ENCODE measurements around the gene CEMIP2.
A peak's percentile ranks its signal among the peaks of the same experiment; 100 is the strongest.

CEMIP2 gene

DNA sequence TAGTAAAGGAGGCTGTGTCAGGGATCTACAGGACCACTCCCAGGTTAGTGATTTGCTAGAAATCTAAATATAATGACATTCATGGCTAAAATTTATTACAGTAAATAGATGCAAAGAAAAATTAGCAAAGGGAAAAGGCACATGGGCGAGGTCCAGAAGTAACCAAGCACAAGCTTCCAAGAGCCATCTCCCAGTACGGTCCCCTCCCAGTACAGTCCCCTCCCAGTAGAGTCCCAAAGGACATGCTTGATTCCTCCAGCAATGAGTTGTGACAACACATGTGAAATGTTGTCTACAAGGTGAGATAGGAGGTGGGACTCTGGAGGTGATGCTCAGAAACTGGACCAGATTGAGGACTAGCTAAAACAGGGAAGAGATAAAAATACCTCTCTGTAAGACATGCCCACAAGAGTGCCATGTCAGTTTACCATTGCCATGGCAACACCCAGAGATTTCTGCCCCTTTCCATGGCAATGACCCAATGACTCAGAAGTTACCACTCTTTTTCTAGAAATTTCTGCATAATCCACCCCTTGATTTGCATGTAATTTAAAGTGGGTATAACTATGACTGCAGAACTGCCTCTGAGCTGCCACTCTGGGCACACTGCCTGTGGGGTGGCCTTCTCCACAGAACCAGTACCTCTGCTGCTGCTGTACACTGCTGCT, 27.9 kb upstream of the CEMIP2 start:
- peak overlapping the region; percentile 41 to 59 for H3K27ac ChIP-seq (ENCODE audit: low read depth in 2 of 2, low read length in 2 of 2)
- H3K4me3 ChIP-seq (ENCODE audit: low read length in 2 of 2), result no peak overlapping the region
- no peaks in the 10 kb centered on the region for H3K27me3 ChIP-seq (ENCODE audit: control insufficient read depth in 2 of 2, insufficient read depth in 2 of 2, low read length in 2 of 2)
- H3K36me3 ChIP-seq (ENCODE audit: control insufficient read depth in 2 of 2, insufficient read depth in 2 of 2, low read length in 2 of 2), result no peaks in the 10 kb centered on the region
- no peaks in the 10 kb centered on the region for H3K9me3 ChIP-seq (ENCODE audit: control insufficient read depth in 2 of 2, low read length in 2 of 2)
- no peak overlapping the region for H3K9ac ChIP-seq (ENCODE audit: low read depth in 1 of 2, low read length in 2 of 2)
- no peaks in the 10 kb centered on the region for H3K4me1 ChIP-seq (ENCODE audit: control insufficient read depth in 2 of 2, insufficient read depth in 2 of 2, low read length in 2 of 2)

DNA sequence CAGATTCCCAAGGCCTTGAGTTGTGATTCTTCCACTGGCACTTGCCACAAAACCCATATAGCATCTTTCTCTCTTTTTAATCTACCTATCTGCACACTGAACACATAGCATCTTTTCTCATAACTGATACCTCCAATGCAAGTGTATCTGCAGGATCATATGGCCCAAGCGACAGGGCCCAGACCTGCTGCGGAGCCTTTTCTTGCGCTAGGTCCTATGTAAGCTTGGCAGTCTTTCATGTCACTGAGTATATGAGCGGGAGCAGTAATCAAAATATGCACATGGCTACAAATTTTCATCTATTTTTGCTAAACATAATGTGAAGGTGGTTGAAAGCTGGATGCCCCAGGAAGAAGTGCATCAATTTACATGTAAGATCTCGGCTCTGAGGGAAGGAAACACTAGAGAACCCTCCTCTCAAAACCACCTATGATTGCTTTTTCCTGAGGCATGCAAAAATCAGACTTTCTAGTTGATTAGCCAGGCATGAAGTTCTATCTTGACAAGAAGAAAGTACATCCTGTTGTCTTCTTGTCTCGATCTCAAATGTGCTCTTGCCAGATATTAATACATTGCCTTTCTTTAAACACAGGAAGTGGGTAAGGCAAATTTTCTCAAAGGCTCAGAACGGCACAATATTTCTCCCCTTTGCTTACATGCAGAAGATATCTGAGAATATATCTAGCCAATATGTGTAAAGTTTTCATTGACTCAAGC, 26.9 kb upstream of the CEMIP2 start:
- H3K9ac ChIP-seq (ENCODE audit: low read depth in 1 of 2, low read length in 2 of 2), result no peak overlapping the region
- H3K4me3 ChIP-seq (ENCODE audit: low read length in 2 of 2), result no peak overlapping the region
- no peaks in the 10 kb centered on the region for H3K9me3 ChIP-seq (ENCODE audit: control insufficient read depth in 2 of 2, low read length in 2 of 2)
- H3K27me3 ChIP-seq (ENCODE audit: control insufficient read depth in 2 of 2, insufficient read depth in 2 of 2, low read length in 2 of 2), result no peaks in the 10 kb centered on the region
- peak overlapping the region; percentile 53 to 57 for H3K27ac ChIP-seq (ENCODE audit: low read depth in 2 of 2, low read length in 2 of 2)
- no peaks in the 10 kb centered on the region for H3K4me1 ChIP-seq (ENCODE audit: control insufficient read depth in 2 of 2, insufficient read depth in 2 of 2, low read length in 2 of 2)
- H3K36me3 ChIP-seq (ENCODE audit: control insufficient read depth in 2 of 2, insufficient read depth in 2 of 2, low read length in 2 of 2), result no peaks in the 10 kb centered on the region

DNA sequence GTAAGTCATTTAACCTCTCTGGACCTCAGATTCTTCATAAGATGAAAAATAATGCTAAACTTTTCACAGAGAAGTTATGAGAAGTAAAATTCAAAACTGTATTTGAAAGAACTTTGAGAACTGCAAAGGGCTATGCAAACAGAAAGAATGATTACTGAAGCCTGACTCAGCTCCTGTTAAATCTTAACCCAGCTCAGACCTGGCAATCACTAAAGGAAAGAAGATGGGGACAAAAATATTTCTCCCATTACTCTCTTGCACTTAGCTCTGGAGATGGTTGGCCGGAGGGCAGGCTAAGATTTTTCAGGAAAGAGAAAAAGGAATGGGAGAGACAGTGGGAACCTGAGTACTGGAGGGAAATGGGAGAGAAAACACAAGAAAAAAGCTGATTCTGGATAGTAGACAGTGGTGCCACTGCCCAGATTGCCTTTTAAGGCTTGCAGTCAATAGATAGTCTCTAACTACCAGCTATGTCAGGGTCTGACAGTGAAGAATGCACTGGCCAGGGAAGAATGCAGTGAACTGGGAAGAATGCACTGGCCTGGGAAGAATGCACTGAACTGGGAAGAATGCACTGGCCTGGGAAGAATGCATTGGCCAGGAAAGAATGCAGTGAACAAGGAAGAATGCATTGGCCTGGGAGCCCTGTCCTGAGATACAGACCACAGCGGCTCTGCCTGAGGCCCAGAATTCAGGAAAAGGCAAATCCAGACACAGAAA, 25.2 kb upstream of the CEMIP2 start:
- H3K9ac ChIP-seq (ENCODE audit: low read depth in 1 of 2, low read length in 2 of 2), result no peak overlapping the region

DNA sequence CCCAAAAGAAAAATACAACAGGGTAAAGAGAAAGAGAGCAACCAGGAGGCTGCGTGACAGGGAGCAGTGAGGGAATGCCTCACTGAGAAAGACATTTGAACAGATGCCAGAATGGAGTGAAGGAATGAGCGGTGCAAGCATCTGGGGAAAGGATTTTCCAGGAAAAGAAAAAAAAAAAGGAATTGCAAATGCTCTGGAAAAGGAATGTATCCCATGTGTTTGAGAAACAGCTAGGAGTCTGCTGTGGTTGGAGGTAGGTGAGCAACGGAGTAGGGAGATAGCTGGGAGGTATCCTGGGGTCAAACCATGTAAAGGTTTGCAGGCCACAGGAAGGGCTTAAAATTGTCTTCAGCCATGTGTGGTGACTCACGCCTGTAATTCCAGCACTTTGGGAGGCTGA, 23.6 kb upstream of the CEMIP2 start:
- no peak overlapping the region for H3K4me3 ChIP-seq (ENCODE audit: low read length in 2 of 2)

More for the DNA sequence above, 25.2 kb upstream of the CEMIP2 start:
- Histone ChIP-seq H3K27ac (ENCODE audit: low read depth in 2 of 2, low read length in 2 of 2) (no peak overlapping the region), H3K4me1 (ENCODE audit: control insufficient read depth in 2 of 2, insufficient read depth in 2 of 2, low read length in 2 of 2) (no peaks in the 10 kb centered on the region), H3K27me3 (ENCODE audit: control insufficient read depth in 2 of 2, insufficient read depth in 2 of 2, low read length in 2 of 2) (no peaks in the 10 kb centered on the region), H3K9me3 (ENCODE audit: control insufficient read depth in 2 of 2, low read length in 2 of 2) (no peaks in the 10 kb centered on the region), H3K36me3 (ENCODE audit: control insufficient read depth in 2 of 2, insufficient read depth in 2 of 2, low read length in 2 of 2) (no peaks in the 10 kb centered on the region), H3K4me3 (ENCODE audit: low read length in 2 of 2) (no peak overlapping the region)

DNA sequence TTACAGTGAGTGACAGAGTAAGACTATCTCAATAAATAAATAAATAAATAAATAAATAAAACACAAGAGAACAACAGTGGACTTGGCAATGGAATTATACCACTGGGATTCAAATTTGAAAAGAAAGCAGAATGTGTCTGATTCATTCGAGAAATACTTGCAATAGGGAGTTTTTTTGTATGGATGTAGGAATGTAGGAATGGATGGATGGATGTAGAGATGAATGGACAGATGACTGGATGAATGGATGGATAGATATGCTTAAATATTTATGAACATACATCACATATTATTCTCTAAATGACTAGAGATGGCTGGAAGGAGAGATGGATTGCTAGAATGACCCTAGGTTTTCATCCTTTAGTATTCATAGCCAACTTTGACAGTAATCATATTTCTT, 22.0 kb upstream of the CEMIP2 start:
- Histone ChIP-seq H3K9ac (ENCODE audit: low read depth in 1 of 2, low read length in 2 of 2) (no peak overlapping the region), H3K4me1 (ENCODE audit: control insufficient read depth in 2 of 2, insufficient read depth in 2 of 2, low read length in 2 of 2) (no peaks in the 10 kb centered on the region), H3K27ac (ENCODE audit: low read depth in 2 of 2, low read length in 2 of 2) (no peak overlapping the region), H3K27me3 (ENCODE audit: control insufficient read depth in 2 of 2, insufficient read depth in 2 of 2, low read length in 2 of 2) (no peaks in the 10 kb centered on the region), H3K9me3 (ENCODE audit: control insufficient read depth in 2 of 2, low read length in 2 of 2) (no peaks in the 10 kb centered on the region), H3K36me3 (ENCODE audit: control insufficient read depth in 2 of 2, insufficient read depth in 2 of 2, low read length in 2 of 2) (no peaks in the 10 kb centered on the region), H3K4me3 (ENCODE audit: low read length in 2 of 2) (no peak overlapping the region)

More for the DNA sequence above, 23.6 kb upstream of the CEMIP2 start:
- H3K36me3 ChIP-seq (ENCODE audit: control insufficient read depth in 2 of 2, insufficient read depth in 2 of 2, low read length in 2 of 2), result no peaks in the 10 kb centered on the region
- no peak overlapping the region for H3K27ac ChIP-seq (ENCODE audit: low read depth in 2 of 2, low read length in 2 of 2)
- H3K9ac ChIP-seq (ENCODE audit: low read depth in 1 of 2, low read length in 2 of 2), result no peak overlapping the region
- no peaks in the 10 kb centered on the region for H3K27me3 ChIP-seq (ENCODE audit: control insufficient read depth in 2 of 2, insufficient read depth in 2 of 2, low read length in 2 of 2)
- no peaks in the 10 kb centered on the region for H3K4me1 ChIP-seq (ENCODE audit: control insufficient read depth in 2 of 2, insufficient read depth in 2 of 2, low read length in 2 of 2)
- no peaks in the 10 kb centered on the region for H3K9me3 ChIP-seq (ENCODE audit: control insufficient read depth in 2 of 2, low read length in 2 of 2)

DNA sequence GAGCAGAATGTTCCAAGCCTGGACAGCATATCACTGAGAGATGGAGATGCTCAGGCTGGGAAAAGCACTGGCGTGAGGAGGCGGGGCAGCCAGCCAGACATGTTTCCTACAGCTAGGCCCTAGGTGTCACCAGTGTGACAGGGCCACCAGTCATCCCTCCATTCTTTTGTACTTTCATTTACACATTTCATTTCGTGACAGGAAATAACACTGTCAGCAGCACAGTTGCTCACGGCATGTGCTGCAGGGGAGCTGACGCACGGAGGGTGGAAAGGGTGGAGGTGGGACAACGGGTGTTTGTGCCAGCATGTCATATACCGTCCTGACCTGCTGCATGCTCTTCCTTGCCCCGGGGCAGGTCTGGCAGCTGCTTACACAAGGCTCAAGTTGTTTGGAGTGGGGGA, 14.8 kb upstream of the CEMIP2 start:
- H3K36me3 ChIP-seq (ENCODE audit: control insufficient read depth in 2 of 2, insufficient read depth in 2 of 2, low read length in 2 of 2), result no peaks in the 10 kb centered on the region
- H3K4me3 ChIP-seq (ENCODE audit: low read length in 2 of 2), result peak overlapping the region in 1 of 2 donors; percentile 8
- H3K27me3 ChIP-seq (ENCODE audit: control insufficient read depth in 2 of 2, insufficient read depth in 2 of 2, low read length in 2 of 2), result no peaks in the 10 kb centered on the region
- H3K9me3 ChIP-seq (ENCODE audit: control insufficient read depth in 2 of 2, low read length in 2 of 2), result no peaks in the 10 kb centered on the region
- peak overlapping the region; percentile 54 to 62 for H3K27ac ChIP-seq (ENCODE audit: low read depth in 2 of 2, low read length in 2 of 2)
- no peaks in the 10 kb centered on the region for H3K4me1 ChIP-seq (ENCODE audit: control insufficient read depth in 2 of 2, insufficient read depth in 2 of 2, low read length in 2 of 2)
- no peak overlapping the region for H3K9ac ChIP-seq (ENCODE audit: low read depth in 1 of 2, low read length in 2 of 2)

DNA sequence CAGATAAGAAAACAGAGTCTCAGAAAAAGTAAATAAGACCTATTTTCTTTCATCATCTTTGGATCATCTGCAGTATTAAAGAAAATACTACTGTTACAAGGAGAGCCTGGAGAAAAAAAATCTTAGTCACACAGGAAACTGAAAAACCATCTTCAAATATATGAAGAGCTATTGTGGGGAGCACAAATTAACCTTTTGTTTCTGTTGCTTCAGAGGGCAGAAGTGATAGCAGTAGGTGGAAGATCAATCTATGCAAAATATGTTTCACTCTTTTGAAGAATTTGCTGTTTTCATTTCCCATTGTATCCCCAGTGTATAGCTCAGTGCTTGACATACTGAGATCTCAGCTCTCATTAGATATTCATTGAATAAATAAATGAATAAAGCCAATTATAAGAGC, 13.1 kb upstream of the CEMIP2 start:
- H3K27ac ChIP-seq (ENCODE audit: low read depth in 2 of 2, low read length in 2 of 2), result no peak overlapping the region
- no peaks in the 10 kb centered on the region for H3K27me3 ChIP-seq (ENCODE audit: control insufficient read depth in 2 of 2, insufficient read depth in 2 of 2, low read length in 2 of 2)
- no peak overlapping the region for H3K9ac ChIP-seq (ENCODE audit: low read depth in 1 of 2, low read length in 2 of 2)
- H3K4me1 ChIP-seq (ENCODE audit: control insufficient read depth in 2 of 2, insufficient read depth in 2 of 2, low read length in 2 of 2), result no peaks in the 10 kb centered on the region
- H3K36me3 ChIP-seq (ENCODE audit: control insufficient read depth in 2 of 2, insufficient read depth in 2 of 2, low read length in 2 of 2), result no peaks in the 10 kb centered on the region
- H3K4me3 ChIP-seq (ENCODE audit: low read length in 2 of 2), result no peak overlapping the region
- H3K9me3 ChIP-seq (ENCODE audit: control insufficient read depth in 2 of 2, low read length in 2 of 2), result no peaks in the 10 kb centered on the region

DNA sequence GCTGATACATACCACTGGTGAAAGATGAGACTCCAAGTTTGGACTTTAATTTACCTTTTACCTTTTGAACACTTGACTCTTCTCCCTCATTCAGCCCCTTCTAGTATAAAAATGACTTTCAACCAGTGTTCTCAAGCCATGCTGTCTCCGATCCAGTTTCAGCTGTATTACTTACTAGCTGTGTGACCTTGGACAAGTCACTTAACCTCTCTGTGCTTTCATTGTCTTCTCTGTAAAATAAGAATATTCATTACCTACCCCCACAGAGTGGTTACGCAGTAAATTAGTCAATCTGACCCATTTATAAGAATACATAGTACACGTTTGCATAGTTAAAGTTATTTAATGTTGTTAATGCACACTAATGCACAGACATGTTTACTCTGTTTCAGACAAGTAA, 12.6 kb upstream of the CEMIP2 start:
- Histone ChIP-seq H3K36me3 (ENCODE audit: control insufficient read depth in 2 of 2, insufficient read depth in 2 of 2, low read length in 2 of 2) (no peaks in the 10 kb centered on the region), H3K4me3 (ENCODE audit: low read length in 2 of 2) (no peak overlapping the region), H3K9ac (ENCODE audit: low read depth in 1 of 2, low read length in 2 of 2) (no peak overlapping the region), H3K27me3 (ENCODE audit: control insufficient read depth in 2 of 2, insufficient read depth in 2 of 2, low read length in 2 of 2) (no peaks in the 10 kb centered on the region), H3K9me3 (ENCODE audit: control insufficient read depth in 2 of 2, low read length in 2 of 2) (no peaks in the 10 kb centered on the region), H3K4me1 (ENCODE audit: control insufficient read depth in 2 of 2, insufficient read depth in 2 of 2, low read length in 2 of 2) (no peaks in the 10 kb centered on the region), H3K27ac (ENCODE audit: low read depth in 2 of 2, low read length in 2 of 2) (no peak overlapping the region)

DNA sequence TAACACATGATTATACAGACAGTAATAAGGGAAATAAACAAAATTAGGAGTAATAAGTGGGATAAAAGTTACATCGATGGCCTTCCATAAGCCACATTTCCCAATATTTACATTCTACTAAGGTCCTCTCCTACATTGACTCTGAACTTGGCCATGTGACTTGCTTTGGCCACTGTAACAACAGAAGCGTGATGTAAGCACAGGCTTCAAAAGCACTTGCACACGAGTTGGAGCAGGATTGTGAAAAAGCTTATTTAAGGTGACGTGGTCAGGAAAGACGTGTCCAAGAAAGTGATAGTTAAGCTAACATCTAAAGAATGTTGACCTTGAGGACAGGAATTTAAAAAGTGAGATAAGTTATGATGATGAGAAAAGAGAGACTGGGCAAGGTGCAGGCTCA, 9.8 kb upstream of the CEMIP2 start:
- no peaks in the 10 kb centered on the region for H3K9me3 ChIP-seq (ENCODE audit: control insufficient read depth in 2 of 2, low read length in 2 of 2)
- H3K4me1 ChIP-seq (ENCODE audit: control insufficient read depth in 2 of 2, insufficient read depth in 2 of 2, low read length in 2 of 2), result no peaks in the 10 kb centered on the region
- no peak overlapping the region for H3K9ac ChIP-seq (ENCODE audit: low read depth in 1 of 2, low read length in 2 of 2)
- H3K27me3 ChIP-seq (ENCODE audit: control insufficient read depth in 2 of 2, insufficient read depth in 2 of 2, low read length in 2 of 2), result no peaks in the 10 kb centered on the region
- no peak overlapping the region for H3K4me3 ChIP-seq (ENCODE audit: low read length in 2 of 2)
- no peaks in the 10 kb centered on the region for H3K36me3 ChIP-seq (ENCODE audit: control insufficient read depth in 2 of 2, insufficient read depth in 2 of 2, low read length in 2 of 2)
- H3K27ac ChIP-seq (ENCODE audit: low read depth in 2 of 2, low read length in 2 of 2), result no peak overlapping the region

DNA sequence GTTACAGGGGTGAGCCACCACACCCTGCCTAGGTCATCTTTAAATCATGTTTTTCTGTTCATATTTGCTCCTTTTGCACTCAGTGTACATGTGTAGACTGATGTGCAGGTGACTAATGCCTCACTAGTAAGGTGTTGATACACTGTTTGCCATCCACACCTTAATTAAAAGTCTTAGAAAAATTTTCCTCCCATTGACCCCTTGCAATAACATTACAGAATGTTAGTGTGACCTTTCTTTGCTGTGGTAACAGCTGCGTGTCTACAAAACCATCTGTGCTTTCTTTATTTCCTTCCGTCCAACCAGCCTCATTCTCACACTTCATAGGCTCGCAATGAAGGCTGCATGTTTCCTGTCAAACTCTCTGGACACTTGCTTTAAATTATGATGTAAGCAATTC, 6.6 kb upstream of the CEMIP2 start:
- peak overlapping the region in 1 of 2 donors; percentile 9 for H3K27ac ChIP-seq (ENCODE audit: low read depth in 2 of 2, low read length in 2 of 2)
- H3K9ac ChIP-seq (ENCODE audit: low read depth in 1 of 2, low read length in 2 of 2), result no peak overlapping the region

More for the DNA sequence above, 6.6 kb upstream of the CEMIP2 start:
- H3K4me1 ChIP-seq (ENCODE audit: control insufficient read depth in 2 of 2, insufficient read depth in 2 of 2, low read length in 2 of 2), result peaks cover 0 to under 1% of the 10 kb centered on the region in 2 donors
- no peaks in the 10 kb centered on the region for H3K36me3 ChIP-seq (ENCODE audit: control insufficient read depth in 2 of 2, insufficient read depth in 2 of 2, low read length in 2 of 2)
- H3K4me3 ChIP-seq (ENCODE audit: low read length in 2 of 2), result no peak overlapping the region
- H3K9me3 ChIP-seq (ENCODE audit: control insufficient read depth in 2 of 2, low read length in 2 of 2), result no peaks in the 10 kb centered on the region
- H3K27me3 ChIP-seq (ENCODE audit: control insufficient read depth in 2 of 2, insufficient read depth in 2 of 2, low read length in 2 of 2), result no peaks in the 10 kb centered on the region

Data from mucosa of rectum (tissue), 2 donors.